Hepatocyte (in vitro differentiated cells): Measurements from ENCODE around the gene STAM.

Source experiments
- CTCF ChIP-seq: fragments of 200-600 bp; sonication (generic); IDR thresholded peaks from 2 replicates; pipeline ENCODE4 v1.5.1; 2016; ENCODE audit warnings: antibody characterized with exemption, mild to moderate bottlenecking; ENCODE audit not compliant: poor library complexity
- EZH2phosphoT487 ChIP-seq: fragments of 200-600 bp; sonication (generic); IDR thresholded peaks from one replicate; pipeline ENCODE4 v1.6.1; 2018; ENCODE audit warnings: antibody characterized with exemption, mild to moderate bottlenecking, low read depth, moderate library complexity; ENCODE audit not compliant: unreplicated experiment, severe bottlenecking

GRCh38 chr10:17617031-17617911 is 26.7 kb upstream of the STAM start, which contains the start of gene HACD1:
- TF ChIP-seq EZH2phosphoT487 (no peak), CTCF (peak; percentile 16)
